Nephron progenitor cell (in vitro differentiated cells): ENCODE results near the gene PAQR4.

Experiments used
- DNase-seq: peaks from one replicate; pipeline ENCODE4 v3.0.0; 2021
- H3K27ac Mint-ChIP-seq: 2 replicates; pipeline ENCODE4 v1.8.0; 2021; ENCODE audit warnings: mild to moderate bottlenecking, moderate library complexity, mixed read lengths
- H3K27me3 Mint-ChIP-seq: 2 replicates; pipeline ENCODE4 v1.8.0; 2021; ENCODE audit warnings: mild to moderate bottlenecking, low read depth, mixed read lengths; ENCODE audit not compliant: poor library complexity
- H3K36me3 Mint-ChIP-seq: 2 replicates; pipeline ENCODE4 v1.8.0; 2021; ENCODE audit warnings: low read depth, mixed read lengths
- H3K4me1 Mint-ChIP-seq: 2 replicates; pipeline ENCODE4 v1.8.0; 2021; ENCODE audit warnings: mixed read lengths
- H3K4me3 Mint-ChIP-seq: 2 replicates; pipeline ENCODE4 v1.8.0; 2021; ENCODE audit warnings: mild to moderate bottlenecking, moderate library complexity, mixed read lengths
- H3K9me3 Mint-ChIP-seq: 2 replicates; pipeline ENCODE4 v1.8.0; 2021; ENCODE audit warnings: mild to moderate bottlenecking, moderate library complexity, mixed read lengths
- CTCF ChIP-seq: fragments of 200-600 bp; sonication (generic); IDR thresholded peaks from 2 replicates; pipeline ENCODE4 v1.5.0; 2021; ENCODE audit warnings: antibody characterized with exemption

The PAQR4 gene

GRCh38 chr16:2955438-2955778 is 13.7 kb upstream of the PAQR4 start:
- Mint-ChIP-seq H3K4me3 (no peak overlapping the region), H3K27ac (no peak overlapping the region), H3K36me3 (no peaks in the 10 kb centered on the region), H3K4me1 (peaks cover 27% of the 10 kb centered on the region), H3K27me3 (peaks cover 12% of the 10 kb centered on the region), H3K9me3 (no peaks in the 10 kb centered on the region)
- TF ChIP-seq CTCF, result no peak
- no peak for DNase-seq

- Mint-ChIP-seq H3K27ac (no peak overlapping the region), H3K36me3 (no peaks in the 10 kb centered on the region), H3K27me3 (peaks cover 12% of the 10 kb centered on the region), H3K4me1 (peaks cover 21% of the 10 kb centered on the region), H3K9me3 (no peaks in the 10 kb centered on the region), H3K4me3 (no peak overlapping the region)
- DNase-seq, result no peak
- TF ChIP-seq CTCF, result no peak
Observed at GRCh38 chr16:2955779-2956578, 13.2 kb upstream of the PAQR4 start.

DNA sequence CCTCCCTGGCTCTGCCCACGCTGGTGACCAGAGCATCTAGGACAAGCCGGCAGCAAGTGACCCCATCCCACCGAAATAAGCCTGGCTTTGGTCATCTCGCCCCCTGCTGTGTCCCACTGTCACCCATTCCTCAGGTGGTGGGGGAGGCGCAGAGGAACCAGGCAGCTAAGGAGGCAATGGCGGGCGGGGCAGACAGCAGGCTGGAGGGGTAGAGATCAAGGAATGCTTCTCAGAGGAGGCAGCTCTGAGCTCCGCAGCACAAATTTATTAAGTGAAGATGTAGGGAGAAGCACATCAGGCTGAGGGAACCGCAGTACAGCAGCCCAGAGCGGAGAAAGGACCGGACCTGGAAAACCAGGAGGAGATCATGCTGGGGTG is 12.6 kb upstream of the PAQR4 start:
- Mint-ChIP-seq H3K27ac (no peak overlapping the region), H3K9me3 (no peaks in the 10 kb centered on the region), H3K27me3 (peaks cover 12% of the 10 kb centered on the region), H3K4me1 (peaks cover 18% of the 10 kb centered on the region), H3K36me3 (no peaks in the 10 kb centered on the region), H3K4me3 (no peak overlapping the region)
- TF ChIP-seq CTCF, result no peak
- no peak for DNase-seq

DNA sequence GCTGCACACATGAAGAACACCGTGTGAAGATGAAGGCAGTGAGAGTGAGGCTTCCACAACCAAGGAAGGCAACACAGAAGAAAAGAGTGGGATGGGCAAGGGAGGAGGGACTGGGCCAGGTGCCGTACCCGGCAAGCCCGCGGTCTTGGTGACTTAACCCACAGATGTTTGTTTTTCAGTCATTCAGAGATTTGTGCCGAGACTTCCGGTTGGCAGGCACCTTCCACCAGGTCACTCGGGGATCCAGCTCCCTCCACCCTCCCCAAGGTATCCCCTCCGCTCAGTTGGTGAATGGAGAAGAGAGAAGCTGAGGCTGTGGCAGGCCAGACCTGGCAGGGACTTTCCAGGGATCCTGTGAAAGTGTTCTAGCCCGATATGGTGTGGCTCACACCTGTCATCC is 9.9 kb upstream of the PAQR4 start:
- peak overlapping the region; percentile 15 for H3K27ac Mint-ChIP-seq
- H3K27me3 Mint-ChIP-seq, result peaks cover 26% of the 10 kb centered on the region
- H3K4me3 Mint-ChIP-seq, result no peak overlapping the region
- no peaks in the 10 kb centered on the region for H3K9me3 Mint-ChIP-seq
- no peak for DNase-seq
- no peak for TF ChIP-seq CTCF
- no peaks in the 10 kb centered on the region for H3K36me3 Mint-ChIP-seq
- H3K4me1 Mint-ChIP-seq, result peaks cover 20% of the 10 kb centered on the region

GRCh38 chr16:2960183-2961010 is 8.8 kb upstream of the PAQR4 start:
- H3K4me1 Mint-ChIP-seq, result peaks cover 18% of the 10 kb centered on the region
- no peak overlapping the region for H3K4me3 Mint-ChIP-seq
- peaks cover 32% of the 10 kb centered on the region for H3K27me3 Mint-ChIP-seq
- DNase-seq, result no peak
- TF ChIP-seq CTCF, result no peak
- no peaks in the 10 kb centered on the region for H3K36me3 Mint-ChIP-seq
- no peaks in the 10 kb centered on the region for H3K9me3 Mint-ChIP-seq
- H3K27ac Mint-ChIP-seq, result no peak overlapping the region
